IMR-90 (cell line): ENCODE results near the gene UGT1A4. TPM values are rescaled to one million over a fixed set of nuclear protein-coding genes. Genes with fewer than 3 reads are reported as not detected.

Source experiments
- ATAC-seq: fragments of 200-7000 bp; cut with Tn5 transposase; 2 replicates; pipeline ENCODE4 v1.9.1; 2020; ENCODE audit warnings: low read depth, mild to moderate bottlenecking, moderate library complexity
- BruUV-seq: library from RNA; stranded (reverse); fragments of 400-500 nt; replicated peaks from 2 replicates; lab custom pipeline; 2021; lab: Mats Ljungman, UMichigan
- CTCF ChIA-PET: fragments of 300-600 bp; formaldehyde crosslinking; extraction: SDS; loops from one replicate; lab custom pipeline; 2021; ENCODE audit warnings: antibody characterized with exemption; lab: Yijun Ruan, JAX
- POLR2A ChIA-PET: fragments of 300-600 bp; sonication (Branson Sonifier 250); formaldehyde crosslinking; loops from one replicate; lab custom pipeline; 2022; ENCODE audit warnings: antibody characterized with exemption; ENCODE audit not compliant: unreplicated experiment; lab: Charles Lee
- DNase-seq: peaks from one replicate; pipeline ENCODE4 v3.0.0; 2013
- H2AFZ ChIP-seq: replicated peaks from 2 replicates; pipeline ENCODE3; 2013; ENCODE audit warnings: low read length, mild to moderate bottlenecking; ENCODE audit not compliant: poor library complexity
- H2AK5ac ChIP-seq: 2 replicates; pipeline ENCODE4 v1.6.1; 2013; ENCODE audit warnings: low read depth, low read length, inconsistent platforms
- H2AK9ac ChIP-seq: replicated peaks from 2 replicates; pipeline ENCODE3; 2013; ENCODE audit warnings: mild to moderate bottlenecking, low read depth, low read length, moderate library complexity; ENCODE audit not compliant: poor library complexity
- H2BK120ac ChIP-seq: 2 replicates; pipeline ENCODE4 v1.6.1; 2013; ENCODE audit warnings: low read depth, low read length, inconsistent platforms
- H2BK15ac ChIP-seq: 3 replicates; pipeline ENCODE4 v1.6.1; 2013; ENCODE audit warnings: low read depth, low read length, inconsistent platforms
- H2BK20ac ChIP-seq: 2 replicates; pipeline ENCODE4 v1.6.1; 2013; ENCODE audit warnings: low read depth, mild to moderate bottlenecking, inconsistent platforms, low read length, moderate library complexity
- H2BK5ac ChIP-seq: 2 replicates; pipeline ENCODE4 v1.6.1; 2013; ENCODE audit warnings: mild to moderate bottlenecking, low read depth, low read length, inconsistent platforms; ENCODE audit not compliant: poor library complexity, severe bottlenecking
- H3K14ac ChIP-seq: replicated peaks from 2 replicates; pipeline ENCODE4 v1.6.1; 2013; ENCODE audit warnings: low read depth, low read length, inconsistent platforms
- H3K18ac ChIP-seq: 2 replicates; pipeline ENCODE4 v1.6.1; 2013; ENCODE audit warnings: low read depth, low read length, control low read depth
- H3K23ac ChIP-seq: 2 replicates; pipeline ENCODE4 v1.6.1; 2013; ENCODE audit warnings: low read depth, low read length, inconsistent platforms
- H3K27ac ChIP-seq: 2 replicates; pipeline ENCODE4 v1.5.1; 2013; ENCODE audit warnings: mild to moderate bottlenecking, control low read depth, low read length; ENCODE audit not compliant: insufficient read depth
- H3K27me3 ChIP-seq: 2 replicates; pipeline ENCODE4 v1.6.1; 2013; ENCODE audit warnings: low read length; ENCODE audit not compliant: control insufficient read depth, insufficient read depth
- H3K36me3 ChIP-seq: 2 replicates; pipeline ENCODE4 v1.6.1; 2013; ENCODE audit warnings: low read length, mixed read lengths; ENCODE audit not compliant: control insufficient read depth, insufficient read depth
- H3K4ac ChIP-seq: 2 replicates; pipeline ENCODE4 v1.6.1; 2013; ENCODE audit warnings: low read depth, low read length, inconsistent platforms
- H3K4me1 ChIP-seq: 2 replicates; pipeline ENCODE4 v1.6.1; 2013; ENCODE audit warnings: low read length, mixed read lengths; ENCODE audit not compliant: control insufficient read depth, insufficient read depth
- H3K4me2 ChIP-seq: 2 replicates; pipeline ENCODE4 v1.6.1; 2013; ENCODE audit warnings: low read depth, mild to moderate bottlenecking, control low read depth, low read length, moderate library complexity
- H3K4me3 ChIP-seq: 2 replicates; pipeline ENCODE4 v1.5.1; 2013; ENCODE audit warnings: low read depth, mild to moderate bottlenecking, control low read depth, low read length, moderate library complexity; ENCODE audit not compliant: insufficient read depth
- H3K56ac ChIP-seq: 2 replicates; pipeline ENCODE4 v1.6.1; 2013; ENCODE audit warnings: low read length, inconsistent platforms; ENCODE audit not compliant: insufficient read depth; ENCODE audit errors: extremely low read depth
- H3K79me1 ChIP-seq, 2 experiments: 2 replicates each; pipeline ENCODE4 v1.6.1; 2013; ENCODE audit warnings: low read length in 2 of 2, inconsistent platforms in 1 of 2, low read depth in 1 of 2
- H3K9ac ChIP-seq: 2 replicates; pipeline ENCODE4 v1.6.1; 2013; ENCODE audit warnings: low read depth, low read length, control low read depth
- H3K9me1 ChIP-seq: 2 replicates; pipeline ENCODE4 v1.6.1; 2013; ENCODE audit warnings: low read length, inconsistent platforms; ENCODE audit not compliant: insufficient read depth
- H3K9me3 ChIP-seq: 2 replicates; pipeline ENCODE4 v1.6.1; 2013; ENCODE audit warnings: low read length; ENCODE audit not compliant: control insufficient read depth, insufficient read depth
- H4K20me1 ChIP-seq: 2 replicates; pipeline ENCODE4 v1.6.1; 2013; ENCODE audit warnings: low read length, inconsistent platforms; ENCODE audit not compliant: insufficient read depth
- H4K5ac ChIP-seq: 2 replicates; pipeline ENCODE4 v1.6.1; 2013; ENCODE audit warnings: mild to moderate bottlenecking, low read depth, low read length, control low read depth
- H4K8ac ChIP-seq, 2 experiments: 2 replicates each; pipeline ENCODE4 v1.6.1; 2013; ENCODE audit warnings: low read depth in 2 of 2, low read length in 2 of 2, control low read depth in 1 of 2, inconsistent platforms in 1 of 2
- H4K91ac ChIP-seq: 2 replicates; pipeline ENCODE4 v1.6.1; 2013; ENCODE audit warnings: low read depth, low read length, inconsistent platforms; ENCODE audit not compliant: insufficient read depth
- BHLHE40 ChIP-seq: fragments of 150-350 bp; IDR thresholded peaks from 2 replicates; pipeline ENCODE4 v1.6.1; 2016; ENCODE audit warnings: mild to moderate bottlenecking, low read depth, low read length
- CEBPB ChIP-seq: IDR thresholded peaks from 2 replicates; pipeline ENCODE4 v1.6.1; 2012; ENCODE audit warnings: low read depth, low read length, improper control_type of control experiment
- CHD1 ChIP-seq: IDR thresholded peaks from 2 replicates; pipeline ENCODE4 v1.6.1; 2012; ENCODE audit warnings: low read depth, low read length, improper control_type of control experiment
- MAZ ChIP-seq: IDR thresholded peaks from 2 replicates; pipeline ENCODE4 v1.6.1; 2012; ENCODE audit warnings: low read depth, mild to moderate bottlenecking, low read length, improper control_type of control experiment, moderate library complexity, borderline replicate concordance
- NFE2L2 ChIP-seq: fragments of 150-350 bp; IDR thresholded peaks from 2 replicates; pipeline ENCODE4 v1.6.1; 2016; ENCODE audit warnings: low read depth, mild to moderate bottlenecking, low read length
- POLR2A ChIP-seq: IDR thresholded peaks from 2 replicates; pipeline ENCODE4 v1.6.1; 2012; ENCODE audit warnings: mild to moderate bottlenecking, low read depth, low read length
- RAD21 ChIP-seq: IDR thresholded peaks from 2 replicates; pipeline ENCODE4 v1.6.1; 2012; ENCODE audit warnings: low read length, improper control_type of control experiment
- RCOR1 ChIP-seq: IDR thresholded peaks from 2 replicates; pipeline ENCODE4 v1.6.1; 2012; ENCODE audit warnings: mild to moderate bottlenecking, low read length, improper control_type of control experiment; ENCODE audit not compliant: insufficient replicate concordance
- RFX5 ChIP-seq: IDR thresholded peaks from 2 replicates; pipeline ENCODE4 v1.8.0; 2012; ENCODE audit warnings: low read depth, mild to moderate bottlenecking, low read length, moderate library complexity
- WGBS, 2 experiments: methylation state at CpG; one replicate each; pipeline versions ENCODE4 v1.1.5 to v1.1.7; 2013; ENCODE audit warnings: missing lambda C conversion rate in 2 of 2; ENCODE audit not compliant: insufficient read length in 1 of 2; ENCODE audit errors: extremely low coverage in 2 of 2; 5-methylcytosine and 5-hydroxymethylcytosine counted together
- dilution Hi-C: fragments of 300-500 bp; cut with HindIII; formaldehyde crosslinking; loops from one replicate; pipeline ENCODE4 v1.14.3; 2018; ENCODE audit warnings: low sequenced_read_pairs; ENCODE audit not compliant: unreplicated experiment
- in situ Hi-C: fragments of 300-500 bp; cut with MboI; formaldehyde crosslinking; loops from 3 replicates; pipeline ENCODE4 v1.14.3; 2019; ENCODE audit warnings: low sequenced_read_pairs, inconsistent platforms, mixed read lengths
- intact Hi-C: fragments of 100-400 bp; cut with micrococcal nuclease; formaldehyde crosslinking; loops from 2 replicates; pipeline ENCODE4 v1.10.0; 2022
- polyA plus RNA-seq, 3 experiments: library from polyadenylated mRNA; depleted of rRNA; stranded (reverse); fragments of >200 nt; gene quantifications; 2 replicates each; pipeline ENCODE4 v1.2.3, GENCODE V29; 2012; ENCODE audit warnings: low replicate concordance in 1 of 3
- total RNA-seq: library from RNA; depleted of rRNA; stranded (reverse); fragments of >200 nt; gene quantifications from 2 replicates; pipeline ENCODE4 v1.2.3, GENCODE V29; 2012
- TF ChIP-seq, protein P1 (sequence below): conservative IDR thresholded peaks from 2 replicates; pipeline ENCODE4 v1.5.1; 2012; ENCODE audit warnings: mild to moderate bottlenecking, low read depth, low read length, improper control_type of control experiment
- TF ChIP-seq, protein P2 (sequence below): fragments of 150-350 bp; IDR thresholded peaks from 2 replicates; pipeline ENCODE4 v1.6.1; 2016; ENCODE audit warnings: low read depth, mild to moderate bottlenecking, low read length, moderate library complexity, borderline replicate concordance
- TF ChIP-seq, protein P3 (sequence below): fragments of 150-350 bp; IDR thresholded peaks from 2 replicates; pipeline ENCODE4 v1.6.1; 2017; ENCODE audit warnings: mild to moderate bottlenecking, antibody characterized with exemption, low read length, low read depth

The UGT1A4 gene
- total and polyA plus RNA-seq, 2 of the 4 experiments (the other 2 are of a cell fraction) = not detected

DNA sequence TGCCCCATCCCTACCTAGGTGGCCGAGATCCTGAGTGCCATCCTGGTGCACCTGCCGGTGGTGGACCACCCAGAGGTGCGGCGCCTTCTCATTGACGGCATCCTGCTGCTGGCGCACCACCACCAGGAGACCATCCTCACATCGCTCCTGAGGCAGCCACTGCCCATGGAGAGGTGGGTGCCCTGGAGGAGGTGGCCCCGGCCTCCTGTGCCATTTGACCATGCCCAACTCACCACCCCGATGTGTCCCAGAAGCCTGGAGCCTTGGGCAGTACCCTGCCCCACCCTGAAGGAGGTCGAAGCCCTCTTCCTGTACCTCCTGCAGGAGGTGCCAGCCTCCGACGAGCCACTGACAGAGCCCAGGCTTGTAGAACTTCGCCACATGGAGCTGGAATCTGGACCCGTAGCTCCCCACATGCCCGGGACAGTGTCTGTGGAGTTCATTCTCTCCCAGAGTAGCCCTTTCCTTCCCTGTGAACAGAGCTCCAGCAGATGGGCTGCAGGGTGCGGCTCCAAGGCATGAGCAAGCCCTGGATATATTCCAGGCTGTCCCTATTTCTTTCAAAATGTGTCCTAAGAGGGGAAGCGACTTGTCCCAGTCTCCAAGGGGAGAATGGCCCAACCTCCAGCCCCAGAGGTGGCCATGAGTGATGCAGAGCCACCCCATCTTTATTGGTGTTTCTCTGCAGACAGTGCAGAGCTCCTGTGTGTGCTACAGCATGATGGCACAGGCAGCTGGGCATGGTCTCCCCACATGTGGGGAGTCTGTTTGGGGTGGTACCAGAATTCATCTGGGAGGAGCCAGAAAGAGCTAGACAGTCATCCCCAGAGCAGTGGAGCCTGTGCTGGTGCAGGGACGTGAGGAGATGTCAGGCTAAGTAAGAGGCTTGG lies 101.6 kb downstream of the UGT1A4 start:
- H3K14ac ChIP-seq = no peak overlapping the region
- no peak overlapping the region for H3K4ac ChIP-seq
- in situ Hi-C loops = no loop called here
- no peaks in the 10 kb centered on the region for H3K79me1 ChIP-seq
- BruUV-seq = no TSS peak
- 59% methylated on average over 8 of the region's 18 CpGs; no CpG with 5 or more reads in 1 of the 2 experiments for WGBS, 2 experiments
- H2BK120ac ChIP-seq = no peak overlapping the region
- POLR2A ChIA-PET = no interaction called here
- no peak overlapping the region for H4K8ac ChIP-seq
- no peak overlapping the region for H3K9ac ChIP-seq
- no peak overlapping the region for H3K18ac ChIP-seq
- no peak overlapping the region for H3K23ac ChIP-seq
- H2BK5ac ChIP-seq = no peak overlapping the region
- H2AK5ac ChIP-seq = no peak overlapping the region
- ATAC-seq (no peak), DNase-seq (no peak)
- no peak overlapping the region for H2AK9ac ChIP-seq
- H2BK15ac ChIP-seq = no peak overlapping the region
- H2AFZ ChIP-seq = no peak overlapping the region
- no peak overlapping the region for H4K5ac ChIP-seq
- H3K9me3 ChIP-seq = no peaks in the 10 kb centered on the region
- TF ChIP-seq BHLHE40 (no peak), POLR2A (no peak), NFE2L2 (no peak), RFX5 (no peak), CHD1 (no peak), RCOR1 (no peak), MAZ (no peak), CEBPB (no peak), RAD21 (no peak)
- TF ChIP-seq, protein P1, sequence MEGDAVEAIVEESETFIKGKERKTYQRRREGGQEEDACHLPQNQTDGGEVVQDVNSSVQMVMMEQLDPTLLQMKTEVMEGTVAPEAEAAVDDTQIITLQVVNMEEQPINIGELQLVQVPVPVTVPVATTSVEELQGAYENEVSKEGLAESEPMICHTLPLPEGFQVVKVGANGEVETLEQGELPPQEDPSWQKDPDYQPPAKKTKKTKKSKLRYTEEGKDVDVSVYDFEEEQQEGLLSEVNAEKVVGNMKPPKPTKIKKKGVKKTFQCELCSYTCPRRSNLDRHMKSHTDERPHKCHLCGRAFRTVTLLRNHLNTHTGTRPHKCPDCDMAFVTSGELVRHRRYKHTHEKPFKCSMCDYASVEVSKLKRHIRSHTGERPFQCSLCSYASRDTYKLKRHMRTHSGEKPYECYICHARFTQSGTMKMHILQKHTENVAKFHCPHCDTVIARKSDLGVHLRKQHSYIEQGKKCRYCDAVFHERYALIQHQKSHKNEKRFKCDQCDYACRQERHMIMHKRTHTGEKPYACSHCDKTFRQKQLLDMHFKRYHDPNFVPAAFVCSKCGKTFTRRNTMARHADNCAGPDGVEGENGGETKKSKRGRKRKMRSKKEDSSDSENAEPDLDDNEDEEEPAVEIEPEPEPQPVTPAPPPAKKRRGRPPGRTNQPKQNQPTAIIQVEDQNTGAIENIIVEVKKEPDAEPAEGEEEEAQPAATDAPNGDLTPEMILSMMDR = no peak
- TF ChIP-seq, protein P2, sequence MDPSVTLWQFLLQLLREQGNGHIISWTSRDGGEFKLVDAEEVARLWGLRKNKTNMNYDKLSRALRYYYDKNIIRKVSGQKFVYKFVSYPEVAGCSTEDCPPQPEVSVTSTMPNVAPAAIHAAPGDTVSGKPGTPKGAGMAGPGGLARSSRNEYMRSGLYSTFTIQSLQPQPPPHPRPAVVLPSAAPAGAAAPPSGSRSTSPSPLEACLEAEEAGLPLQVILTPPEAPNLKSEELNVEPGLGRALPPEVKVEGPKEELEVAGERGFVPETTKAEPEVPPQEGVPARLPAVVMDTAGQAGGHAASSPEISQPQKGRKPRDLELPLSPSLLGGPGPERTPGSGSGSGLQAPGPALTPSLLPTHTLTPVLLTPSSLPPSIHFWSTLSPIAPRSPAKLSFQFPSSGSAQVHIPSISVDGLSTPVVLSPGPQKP = no peak
- TF ChIP-seq, protein P3, sequence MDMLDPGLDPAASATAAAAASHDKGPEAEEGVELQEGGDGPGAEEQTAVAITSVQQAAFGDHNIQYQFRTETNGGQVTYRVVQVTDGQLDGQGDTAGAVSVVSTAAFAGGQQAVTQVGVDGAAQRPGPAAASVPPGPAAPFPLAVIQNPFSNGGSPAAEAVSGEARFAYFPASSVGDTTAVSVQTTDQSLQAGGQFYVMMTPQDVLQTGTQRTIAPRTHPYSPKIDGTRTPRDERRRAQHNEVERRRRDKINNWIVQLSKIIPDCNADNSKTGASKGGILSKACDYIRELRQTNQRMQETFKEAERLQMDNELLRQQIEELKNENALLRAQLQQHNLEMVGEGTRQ = no peak
- no peak overlapping the region for H3K4me2 ChIP-seq
- H4K91ac ChIP-seq = no peak overlapping the region
- no peak overlapping the region for H3K27ac ChIP-seq
- peaks cover 10% of the 10 kb centered on the region for H3K27me3 ChIP-seq
- H3K4me1 ChIP-seq = no peaks in the 10 kb centered on the region
- no peaks in the 10 kb centered on the region for H4K20me1 ChIP-seq
- no peak overlapping the region for H2BK20ac ChIP-seq
- dilution Hi-C loops = no loop called here
- H3K4me3 ChIP-seq = no peak overlapping the region
- CTCF ChIA-PET = interaction anchor here (0.9 kb wide), 1 partner anchor 12 kb away, joined by 3 read pairs; no protein-coding TSS in a partner anchor
- intact Hi-C loops = no loop called here
- H3K9me1 ChIP-seq = no peaks in the 10 kb centered on the region
- H3K36me3 ChIP-seq = no peaks in the 10 kb centered on the region
- no peak overlapping the region for H3K56ac ChIP-seq
